NCI-H2171 treated with DMSO at 0.1 percent for 48 hours (cell line): Measurements from ENCODE around the gene ETDA.
"Not testable (repeated sequence)": the region's sequence is repeated elsewhere in the genome, so short reads cannot be mapped to it uniquely, and the experiment has no call there.

Experiments used
- DNase-seq: peaks from one replicate; lab custom pipeline; 2025; lab: John Stamatoyannopoulos, UW

Gene ETDA

GRCh38 chrX:135252011-135252518 lies at the start of gene ETDA:
Gene ETDA, plus strand, starts transcription at chrX:135252061. Its CDS starts 1,216 bp downstream, at chrX:135253277.
- not testable (repeated sequence) for DNase-seq

- not testable (repeated sequence) for DNase-seq
These were observed 45.4 kb upstream of the ETDA start for GRCh38 chrX:135206427-135206826.

GRCh38 chrX:135213200-135213844 lies 38.5 kb upstream of the ETDA start:
- no peak for DNase-seq

- DNase-seq, result not testable (repeated sequence)
These were observed 5.9 kb upstream of the ETDA start for GRCh38 chrX:135245989-135246388.

- not testable (repeated sequence) for DNase-seq
These were observed 4.3 kb downstream of the ETDA start for GRCh38 chrX:135256087-135256684.

- no peak for DNase-seq
These were observed 5.1 kb downstream of the ETDA start for GRCh38 chrX:135256923-135257322.

- no peak for DNase-seq
These were observed 5.6 kb downstream of the ETDA start for GRCh38 chrX:135257469-135257868.

GRCh38 chrX:135260976-135261375 lies 9.1 kb downstream of the ETDA start:
- DNase-seq, result not testable (repeated sequence)

GRCh38 chrX:135263376-135263775 lies 11.5 kb downstream of the ETDA start:
- not testable (repeated sequence) for DNase-seq

GRCh38 chrX:135264206-135264605 lies 12.3 kb downstream of the ETDA start:
- DNase-seq, result no peak

- DNase-seq, result no peak
These were observed 21.3 kb downstream of the ETDA start for GRCh38 chrX:135273162-135273561.

GRCh38 chrX:135275973-135276372 lies 24.1 kb downstream of the ETDA start:
- DNase-seq, result no peak

GRCh38 chrX:135287266-135287823 lies 35.5 kb downstream of the ETDA start:
- DNase-seq, result no peak

GRCh38 chrX:135295238-135295943 lies 43.5 kb downstream of the ETDA start:
- DNase-seq, result no peak

- DNase-seq, result no peak
These were observed 44.1 kb downstream of the ETDA start for GRCh38 chrX:135295944-135296305.

GRCh38 chrX:135302269-135302873 lies 50.5 kb downstream of the ETDA start:
- DNase-seq, result no peak
